ENCODE results near the gene PRSS57. TPM values are rescaled to one million over a fixed set of nuclear protein-coding genes. Genes with fewer than 3 reads are reported as not detected.

The PRSS57 gene
- total and polyA plus RNA-seq, 2 of the 8 experiments (the other 6 are each of a cell fraction or from before 2014, with no cell fraction given): not detected

GRCh38 chr19:644789-645188, 50.5 kb downstream of the PRSS57 start:
- H3K27ac ChIP-seq (ENCODE audit: low read depth, low read length): no peak overlapping the region
- peak overlapping the region; percentile 79; the same call in 1 of the 2 replicates for H4K8ac ChIP-seq (ENCODE audit: extremely low read depth, insufficient read depth, low read length)
- H2AK5ac ChIP-seq (ENCODE audit: low read depth, low read length): no peak overlapping the region
- DNase-seq (ENCODE audit: low read depth in 1 of 2, low spot score in 2 of 2) (no peak), FAIRE-seq (no peak)
- H3K14ac ChIP-seq (ENCODE audit: insufficient read length): no peak overlapping the region
- H2BK120ac ChIP-seq (replicated peaks; ENCODE audit: low read depth, low read length): no peak overlapping the region
- POLR2A ChIA-PET (ENCODE audit: partially characterized antibody): interaction anchor here (0.7 to 1.0 kb wide), 4 partner anchors 29 to 165 kb away, joined by 3 to 4 read pairs (median 3); no protein-coding TSS in a partner anchor
- H3K18ac ChIP-seq (ENCODE audit: extremely low read depth, low read length): no peak overlapping the region
- 87% methylated on average over 14 of the region's 14 CpGs; no CpG with 5 or more reads in 1 of the 2 experiments for WGBS, 2 experiments (ENCODE audit: extremely low coverage in 1 of 2, insufficient coverage in 1 of 2, insufficient read length in 1 of 2, insufficient replicate concordance in 2 of 2, low coverage in 1 of 2, low lambda C conversion rate in 2 of 2, missing lambda C conversion rate in 1 of 2)
- no peaks in the 10 kb centered on the region; a peak in 1 of 7 replicates for H3K27me3 ChIP-seq (replicated peaks in 1 of 4; ENCODE audit: control insufficient read depth in 3 of 4, extremely low read depth in 1 of 4, insufficient read depth in 3 of 4, low read length in 3 of 4)
- H4K91ac ChIP-seq (replicated peaks; ENCODE audit: insufficient read length, low read length): no peak overlapping the region
- H2BK20ac ChIP-seq (ENCODE audit: low read length): no peak overlapping the region
- H3K4me2 ChIP-seq (ENCODE audit: insufficient read depth in 1 of 2, low read depth in 2 of 2, low read length in 2 of 2): no peak overlapping the region
- peaks cover 0 to 44% (median 16%) of the 10 kb centered on the region in 4 experiments; a peak in 6 of 8 replicates for H3K36me3 ChIP-seq (ENCODE audit: control insufficient read depth in 2 of 4, insufficient read depth in 4 of 4, low read length in 3 of 4)
- no peak overlapping the region for H3K9ac ChIP-seq (replicated peaks in 1 of 4; ENCODE audit: extremely low read depth in 1 of 4, low read depth in 3 of 4, low read length in 3 of 4)
- H3K9me3 ChIP-seq (ENCODE audit: insufficient read depth in 2 of 2, low read depth in 1 of 2, low read length in 1 of 2): no peaks in the 10 kb centered on the region
- no peak overlapping the region for H2BK15ac ChIP-seq (ENCODE audit: low read length)
- no peaks in the 10 kb centered on the region for H3K79me2 ChIP-seq (ENCODE audit: control insufficient read depth in 1 of 2, insufficient read depth in 2 of 2, low read length in 2 of 2)
- peaks cover 5 to 11% of the 10 kb centered on the region in 2 experiments for H4K20me1 ChIP-seq (replicated peaks in 1 of 2; ENCODE audit: control insufficient read depth in 1 of 2, insufficient read depth in 2 of 2, low read length in 2 of 2)
- no peak for TF ChIP-seq MAFK (IDR thresholded peaks at IDR 0.05; ENCODE audit: low read depth, low read length)
- no peak for TF ChIP-seq GTF2F1 (IDR thresholded peaks at IDR 0.05; ENCODE audit: borderline replicate concordance, low read depth, low read length)
- no peak for TF ChIP-seq NANOG (IDR thresholded peaks at IDR 0.05; ENCODE audit: insufficient read depth, low read depth, low read length, poor library complexity, severe bottlenecking)
- TF ChIP-seq SP4 (IDR thresholded peaks at IDR 0.05; ENCODE audit: low read length): no peak
- no peak for TF ChIP-seq SRF (IDR thresholded peaks at IDR 0.05; ENCODE audit: low read depth, low read length)
- TF ChIP-seq EGR1 (IDR thresholded peaks at IDR 0.05; ENCODE audit: borderline replicate concordance, low read depth, low read length): no peak
- no peak for TF ChIP-seq TAF7 (optimal IDR thresholded peaks at IDR 0.05; ENCODE audit: borderline replicate concordance, low read depth, low read length)
- H2BK5ac ChIP-seq (ENCODE audit: low read depth, low read length): no peak overlapping the region
- no peak overlapping the region for H4K5ac ChIP-seq (ENCODE audit: insufficient read length, low read depth, low read length)
- no peaks in the 10 kb centered on the region; the same call in 1 of the 2 replicates for H3K79me1 ChIP-seq (ENCODE audit: low read depth, low read length)
- H3K56ac ChIP-seq (replicated peaks; ENCODE audit: insufficient read length, low read depth, low read length): no peak overlapping the region
- H3K23me2 ChIP-seq (ENCODE audit: low read depth, low read length): peaks cover 1% of the 10 kb centered on the region; the same call in 1 of the 2 replicates
- H2BK12ac ChIP-seq (ENCODE audit: low read depth, low read length): no peak overlapping the region
- no peak overlapping the region for H3K23ac ChIP-seq (ENCODE audit: insufficient read length)
- no peak overlapping the region for H2AFZ ChIP-seq (ENCODE audit: low read length)
- no peak overlapping the region for H3K4me3 ChIP-seq (ENCODE audit: extremely low read depth in 1 of 4, insufficient read depth in 2 of 4, low read depth in 3 of 4, low read length in 4 of 4)
- no peak overlapping the region for H3K4ac ChIP-seq (replicated peaks; ENCODE audit: insufficient read length, low read depth, low read length)
- no peaks in the 10 kb centered on the region; a peak in 1 of 7 replicates for H3K4me1 ChIP-seq (replicated peaks in 1 of 4; ENCODE audit: control insufficient read depth in 3 of 4, insufficient read depth in 4 of 4, low read length in 3 of 4)
- CTCF ChIA-PET (ENCODE audit: partially characterized antibody): interaction anchor here (0.6 to 1.5 kb wide), 3 partner anchors 16 to 101 kb away, joined by 3 to 6 read pairs (median 4); partner anchors contain the start of gene GZMM

Data from H1 (cell line).